ENCODE measurements around the gene MALRD1. TPM values are rescaled to one million over a fixed set of nuclear protein-coding genes. Genes with fewer than 3 reads are reported as not detected.

The MALRD1 gene
- total RNA-seq: under 1 TPM; 0.27 to 0.40 TPM

GRCh38 chr10:19048489-19048888 is at the start of gene MALRD1:
MALRD1 (plus strand) TSS chr10:19048801; CDS start chr10:19048939, 138 bp downstream.
- H3K27ac ChIP-seq: no peak within 1 kb of the TSS
- no peaks in the 10 kb centered on the region for H3K4me1 ChIP-seq
- no peak for DNase-seq
- no peaks in the 10 kb centered on the region for H3K9me3 ChIP-seq
- no peak within 1 kb of the TSS for H3K4me3 ChIP-seq
- intact Hi-C loops (cut with DNase I): no loop called here
- TF ChIP-seq CTCF (IDR thresholded peaks at IDR 0.05): no peak
- peak within 1 kb of the TSS in 1 of 2 donors; percentile 23 for H3K9ac ChIP-seq (ENCODE audit: low read depth in 2 of 2, low read length in 2 of 2)
- H3K36me3 ChIP-seq: no peaks in the 10 kb centered on the region
- H3K27me3 ChIP-seq: no peaks in the 10 kb centered on the region

- H3K9me3 ChIP-seq: no peaks in the 10 kb centered on the region
- intact Hi-C loops (cut with DNase I): no loop called here
- no peak for DNase-seq
- H3K4me3 ChIP-seq: no peak overlapping the region
- H3K36me3 ChIP-seq: no peaks in the 10 kb centered on the region
- no peaks in the 10 kb centered on the region for H3K27me3 ChIP-seq
- H3K4me1 ChIP-seq: no peaks in the 10 kb centered on the region
- no peak overlapping the region for H3K27ac ChIP-seq
- H3K9ac ChIP-seq (ENCODE audit: low read depth in 2 of 2, low read length in 2 of 2): no peak overlapping the region
- TF ChIP-seq CTCF (IDR thresholded peaks at IDR 0.05): no peak
Measured at GRCh38 chr10:19003341-19003740, 45.3 kb upstream of the MALRD1 start.

GRCh38 chr10:19012111-19012510 is 36.5 kb upstream of the MALRD1 start:
- Histone ChIP-seq H3K36me3 (no peaks in the 10 kb centered on the region), H3K4me1 (no peaks in the 10 kb centered on the region), H3K9ac (ENCODE audit: low read depth in 2 of 2, low read length in 2 of 2) (no peak overlapping the region), H3K9me3 (no peaks in the 10 kb centered on the region), H3K27ac (no peak overlapping the region), H3K27me3 (no peaks in the 10 kb centered on the region), H3K4me3 (no peak overlapping the region)
- DNase-seq: no peak
- intact Hi-C loops (cut with DNase I): no loop called here
- TF ChIP-seq CTCF (IDR thresholded peaks at IDR 0.05): no peak

GRCh38 chr10:19014034-19014433 is 34.6 kb upstream of the MALRD1 start:
- no peak for DNase-seq
- no peak overlapping the region for H3K9ac ChIP-seq (ENCODE audit: low read depth in 2 of 2, low read length in 2 of 2)
- no peaks in the 10 kb centered on the region for H3K4me1 ChIP-seq
- H3K27me3 ChIP-seq: no peaks in the 10 kb centered on the region
- no peaks in the 10 kb centered on the region for H3K36me3 ChIP-seq
- no peak overlapping the region for H3K27ac ChIP-seq
- intact Hi-C loops (cut with DNase I): no loop called here
- no peak for TF ChIP-seq CTCF (IDR thresholded peaks at IDR 0.05)
- no peak overlapping the region for H3K4me3 ChIP-seq
- no peaks in the 10 kb centered on the region for H3K9me3 ChIP-seq

- H3K27ac ChIP-seq: no peak overlapping the region
- no peaks in the 10 kb centered on the region for H3K9me3 ChIP-seq
- no peak for TF ChIP-seq CTCF (IDR thresholded peaks at IDR 0.05)
Measured at GRCh38 chr10:19014498-19014897, 34.1 kb upstream of the MALRD1 start.

More at GRCh38 chr10:19014498-19014897, 34.1 kb upstream of the MALRD1 start:
- Histone ChIP-seq H3K27me3 (no peaks in the 10 kb centered on the region), H3K9ac (ENCODE audit: low read depth in 2 of 2, low read length in 2 of 2) (no peak overlapping the region), H3K4me3 (no peak overlapping the region), H3K4me1 (no peaks in the 10 kb centered on the region), H3K36me3 (no peaks in the 10 kb centered on the region)
- DNase-seq: no peak
- intact Hi-C loops (cut with DNase I): no loop called here

Measured in colonic mucosa (tissue), 4 donors.